ENCODE data around the gene LRRK2. TPM values are rescaled to one million over a fixed set of nuclear protein-coding genes. Genes with fewer than 3 reads are reported as not detected.

LRRK2 gene
- total and polyA plus RNA-seq, 2 donors from 2014 or later = 8.6 to 110 TPM

GRCh38 chr12:40390980-40391379, 166.2 kb downstream of the LRRK2 start:
- TF ChIP-seq CTCF (IDR thresholded peaks at IDR 0.05; ENCODE audit: borderline replicate concordance, extremely low read depth, insufficient read depth) = no peak
- FAIRE-seq (no peak), DNase-seq (no peak)
- H3K4me1 ChIP-seq (ENCODE audit: control insufficient read depth in 2 of 3, insufficient read depth in 2 of 3, low read depth in 1 of 3, low read length in 3 of 3) = peaks cover 0 to 3% (median 0%) of the 10 kb centered on the region in 3 donors
- no peak overlapping the region for H3K27ac ChIP-seq (ENCODE audit: low read depth in 2 of 2, low read length in 2 of 2)
- no peaks in the 10 kb centered on the region for H3K27me3 ChIP-seq (ENCODE audit: control insufficient read depth, insufficient read depth, low read length)
- H3K4me3 ChIP-seq (ENCODE audit: low read length in 3 of 3) = no peak overlapping the region
- intact Hi-C loops (cut with DNase I) = no loop called here
- H3K9me3 ChIP-seq (ENCODE audit: control insufficient read depth in 2 of 3, insufficient read depth in 1 of 3, low read length in 3 of 3) = no peaks in the 10 kb centered on the region
- H3K9ac ChIP-seq (ENCODE audit: low read length in 3 of 3) = no peak overlapping the region
- no peaks in the 10 kb centered on the region for H3K36me3 ChIP-seq (ENCODE audit: control insufficient read depth in 2 of 3, insufficient read depth in 3 of 3, low read length in 3 of 3)

GRCh38 chr12:40393026-40393425, 168.2 kb downstream of the LRRK2 start:
- FAIRE-seq = no peak
- H3K4me3 ChIP-seq (ENCODE audit: low read length in 3 of 3) = no peak overlapping the region
- no peak overlapping the region for H3K9ac ChIP-seq (ENCODE audit: low read length in 3 of 3)
- intact Hi-C loops (cut with DNase I) = no loop called here
- H3K9me3 ChIP-seq (ENCODE audit: control insufficient read depth in 2 of 3, insufficient read depth in 1 of 3, low read length in 3 of 3) = no peaks in the 10 kb centered on the region
- H3K27ac ChIP-seq (ENCODE audit: low read depth in 2 of 2, low read length in 2 of 2) = no peak overlapping the region
- DNase-seq = no peak
- no peak for TF ChIP-seq CTCF (IDR thresholded peaks at IDR 0.05; ENCODE audit: borderline replicate concordance, extremely low read depth, insufficient read depth)
- H3K4me1 ChIP-seq (ENCODE audit: control insufficient read depth in 2 of 3, insufficient read depth in 2 of 3, low read depth in 1 of 3, low read length in 3 of 3) = peaks cover 0 to 3% (median 0%) of the 10 kb centered on the region in 3 donors
- no peaks in the 10 kb centered on the region for H3K36me3 ChIP-seq (ENCODE audit: control insufficient read depth in 2 of 3, insufficient read depth in 3 of 3, low read length in 3 of 3)
- no peaks in the 10 kb centered on the region for H3K27me3 ChIP-seq (ENCODE audit: control insufficient read depth, insufficient read depth, low read length)

GRCh38 chr12:40399656-40400055, 174.9 kb downstream of the LRRK2 start:
- Histone ChIP-seq H3K27ac (ENCODE audit: low read depth in 2 of 2, low read length in 2 of 2) (no peak overlapping the region), H3K4me3 (ENCODE audit: low read length in 3 of 3) (no peak overlapping the region), H3K4me1 (ENCODE audit: control insufficient read depth in 2 of 3, insufficient read depth in 2 of 3, low read depth in 1 of 3, low read length in 3 of 3) (no peaks in the 10 kb centered on the region), H3K36me3 (ENCODE audit: control insufficient read depth in 2 of 3, insufficient read depth in 3 of 3, low read length in 3 of 3) (no peaks in the 10 kb centered on the region), H3K9ac (ENCODE audit: low read length in 3 of 3) (no peak overlapping the region), H3K27me3 (ENCODE audit: control insufficient read depth, insufficient read depth, low read length) (no peaks in the 10 kb centered on the region), H3K9me3 (ENCODE audit: control insufficient read depth in 2 of 3, insufficient read depth in 1 of 3, low read length in 3 of 3) (no peaks in the 10 kb centered on the region)
- DNase-seq (no peak), FAIRE-seq (no peak)
- TF ChIP-seq CTCF (IDR thresholded peaks at IDR 0.05; ENCODE audit: borderline replicate concordance, extremely low read depth, insufficient read depth) = no peak
- intact Hi-C loops (cut with DNase I) = no loop called here

- Histone ChIP-seq H3K9ac (ENCODE audit: low read length in 3 of 3) (no peak overlapping the region), H3K27ac (ENCODE audit: low read depth in 2 of 2, low read length in 2 of 2) (no peak overlapping the region), H3K27me3 (ENCODE audit: control insufficient read depth, insufficient read depth, low read length) (no peaks in the 10 kb centered on the region), H3K4me3 (ENCODE audit: low read length in 3 of 3) (no peak overlapping the region), H3K9me3 (ENCODE audit: control insufficient read depth in 2 of 3, insufficient read depth in 1 of 3, low read length in 3 of 3) (no peaks in the 10 kb centered on the region), H3K4me1 (ENCODE audit: control insufficient read depth in 2 of 3, insufficient read depth in 2 of 3, low read depth in 1 of 3, low read length in 3 of 3) (no peaks in the 10 kb centered on the region), H3K36me3 (ENCODE audit: control insufficient read depth in 2 of 3, insufficient read depth in 3 of 3, low read length in 3 of 3) (no peaks in the 10 kb centered on the region)
- FAIRE-seq = no peak
- intact Hi-C loops (cut with DNase I) = no loop called here
- no peak for TF ChIP-seq CTCF (IDR thresholded peaks at IDR 0.05; ENCODE audit: borderline replicate concordance, extremely low read depth, insufficient read depth)
- no peak for DNase-seq
These were observed 180.6 kb downstream of the LRRK2 start for GRCh38 chr12:40405419-40405818.
